Endodermal cell (in vitro differentiated cells): ENCODE results near the gene NINL. TPM values are rescaled to one million over a fixed set of nuclear protein-coding genes. Genes with fewer than 3 reads are reported as not detected.

Experiments used
- DNase-seq: peaks from one replicate; pipeline ENCODE4 v3.0.0-alpha.2; 2017
- H3K27ac ChIP-seq: 2 replicates; pipeline ENCODE4 v1.5.1; 2013; ENCODE audit warnings: mild to moderate bottlenecking, low read depth, low read length, moderate library complexity
- H3K27me3 ChIP-seq: 2 replicates; pipeline ENCODE4 v1.6.1; 2013; ENCODE audit warnings: mild to moderate bottlenecking, low read length, moderate library complexity; ENCODE audit not compliant: insufficient read depth, control insufficient read depth, poor library complexity, severe bottlenecking
- H3K36me3 ChIP-seq: 2 replicates; pipeline ENCODE4 v1.7.0; 2013; ENCODE audit warnings: mild to moderate bottlenecking, low read length, moderate library complexity; ENCODE audit not compliant: control insufficient read depth, insufficient read depth
- H3K4me1 ChIP-seq: one replicate; pipeline ENCODE4 v1.7.0; 2013; ENCODE audit warnings: low read length; ENCODE audit not compliant: control insufficient read depth, insufficient read depth
- H3K4me3 ChIP-seq: 2 replicates; pipeline ENCODE4 v1.5.1; 2013; ENCODE audit warnings: mild to moderate bottlenecking, low read length, moderate library complexity
- H3K9ac ChIP-seq: 2 replicates; pipeline ENCODE4 v1.6.1; 2013; ENCODE audit warnings: mild to moderate bottlenecking, low read length, moderate library complexity; ENCODE audit not compliant: poor library complexity, severe bottlenecking; ENCODE audit errors: extremely low read depth
- H3K9me3 ChIP-seq: 2 replicates; pipeline ENCODE4 v1.6.1; 2013; ENCODE audit warnings: mild to moderate bottlenecking, low read length, moderate library complexity; ENCODE audit not compliant: control insufficient read depth
- H3K27ac Mint-ChIP-seq: 2 replicates; pipeline ENCODE4 v1.8.0; 2020; ENCODE audit warnings: mixed read lengths
- H3K27me3 Mint-ChIP-seq: 2 replicates; pipeline ENCODE4 v1.8.0; 2021; ENCODE audit warnings: mild to moderate bottlenecking, mixed read lengths; ENCODE audit not compliant: insufficient read depth
- H3K36me3 Mint-ChIP-seq: 2 replicates; pipeline ENCODE4 v1.8.0; 2020; ENCODE audit warnings: low read depth, mixed read lengths
- H3K4me1 Mint-ChIP-seq: 2 replicates; pipeline ENCODE4 v1.8.0; 2020; ENCODE audit warnings: mixed read lengths
- H3K4me3 Mint-ChIP-seq: 2 replicates; pipeline ENCODE4 v1.8.0; 2020; ENCODE audit warnings: mild to moderate bottlenecking, moderate library complexity, mixed read lengths
- H3K9me3 Mint-ChIP-seq: 2 replicates; pipeline ENCODE4 v1.8.0; 2020; ENCODE audit warnings: mild to moderate bottlenecking, mixed read lengths
- whole genome bisulfite sequencing, 2 experiments: methylation state at CpG; one replicate each; pipeline versions ENCODE4 v1.1.5 to v1.1.7; 2013; ENCODE audit warnings: missing lambda C conversion rate in 2 of 2, mixed read lengths in 1 of 2; ENCODE audit not compliant: insufficient coverage in 1 of 2, insufficient read length in 1 of 2; 5-methylcytosine and 5-hydroxymethylcytosine counted together
- total RNA-seq, 2 donors: library from RNA; stranded (reverse); fragmentation: NEBNext Ultra II Directional in 1 of 2; extraction: Animal tissue kit (Norgen Biotek cat#: 25700) in 1 of 2; gene quantifications; 2 replicates in 1 of 2; 3 replicates in 1 of 2; pipeline ENCODE4 v1.2.1, GENCODE V29; 2021
- TF ChIP-seq, protein P1 (sequence below): fragments of 200-600 bp; sonication (generic); conservative IDR thresholded peaks from 2 replicates; pipeline ENCODE4 v1.5.0; 2021; ENCODE audit warnings: antibody characterized with exemption, mild to moderate bottlenecking

The NINL gene
- total RNA-seq, 2 donors from 2014 or later: 78.5 to 101 TPM

DNA sequence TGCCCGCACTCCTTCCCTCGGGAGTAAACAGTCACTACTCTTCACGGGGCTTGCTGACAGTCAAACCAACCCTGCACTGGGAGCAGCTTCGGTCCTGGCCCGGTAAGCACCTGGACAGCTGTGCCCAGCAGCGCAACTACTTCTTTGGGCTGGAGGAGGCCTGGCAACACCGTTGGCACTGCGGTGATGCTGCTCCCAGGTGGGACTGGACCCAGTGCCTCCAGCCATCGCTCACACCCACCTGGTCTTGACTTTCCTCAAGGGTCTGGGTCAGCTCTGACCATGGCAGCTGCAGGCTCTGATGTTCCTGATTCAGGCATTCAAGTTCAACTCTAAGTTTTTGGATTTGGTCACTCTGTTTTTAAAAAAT is 124.1 kb downstream of the NINL start:
- WGBS, 2 experiments: 84 to 85% methylated on average over 5 to 9 of the region's 9 CpGs
- Histone ChIP-seq H3K27me3 (no peaks in the 10 kb centered on the region), H3K36me3 (peaks cover 78% of the 10 kb centered on the region), H3K4me1 (no peaks in the 10 kb centered on the region), H3K27ac (no peak overlapping the region), H3K9me3 (no peaks in the 10 kb centered on the region), H3K4me3 (no peak overlapping the region), H3K9ac (no peak overlapping the region)
- Mint-ChIP-seq H3K27me3 (no peaks in the 10 kb centered on the region), H3K4me3 (no peak overlapping the region), H3K27ac (no peak overlapping the region), H3K4me1 (no peaks in the 10 kb centered on the region), H3K9me3 (no peaks in the 10 kb centered on the region), H3K36me3 (peaks cover 75% of the 10 kb centered on the region)
- DNase-seq: no peak
- TF ChIP-seq, protein P1, sequence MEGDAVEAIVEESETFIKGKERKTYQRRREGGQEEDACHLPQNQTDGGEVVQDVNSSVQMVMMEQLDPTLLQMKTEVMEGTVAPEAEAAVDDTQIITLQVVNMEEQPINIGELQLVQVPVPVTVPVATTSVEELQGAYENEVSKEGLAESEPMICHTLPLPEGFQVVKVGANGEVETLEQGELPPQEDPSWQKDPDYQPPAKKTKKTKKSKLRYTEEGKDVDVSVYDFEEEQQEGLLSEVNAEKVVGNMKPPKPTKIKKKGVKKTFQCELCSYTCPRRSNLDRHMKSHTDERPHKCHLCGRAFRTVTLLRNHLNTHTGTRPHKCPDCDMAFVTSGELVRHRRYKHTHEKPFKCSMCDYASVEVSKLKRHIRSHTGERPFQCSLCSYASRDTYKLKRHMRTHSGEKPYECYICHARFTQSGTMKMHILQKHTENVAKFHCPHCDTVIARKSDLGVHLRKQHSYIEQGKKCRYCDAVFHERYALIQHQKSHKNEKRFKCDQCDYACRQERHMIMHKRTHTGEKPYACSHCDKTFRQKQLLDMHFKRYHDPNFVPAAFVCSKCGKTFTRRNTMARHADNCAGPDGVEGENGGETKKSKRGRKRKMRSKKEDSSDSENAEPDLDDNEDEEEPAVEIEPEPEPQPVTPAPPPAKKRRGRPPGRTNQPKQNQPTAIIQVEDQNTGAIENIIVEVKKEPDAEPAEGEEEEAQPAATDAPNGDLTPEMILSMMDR: no peak

DNA sequence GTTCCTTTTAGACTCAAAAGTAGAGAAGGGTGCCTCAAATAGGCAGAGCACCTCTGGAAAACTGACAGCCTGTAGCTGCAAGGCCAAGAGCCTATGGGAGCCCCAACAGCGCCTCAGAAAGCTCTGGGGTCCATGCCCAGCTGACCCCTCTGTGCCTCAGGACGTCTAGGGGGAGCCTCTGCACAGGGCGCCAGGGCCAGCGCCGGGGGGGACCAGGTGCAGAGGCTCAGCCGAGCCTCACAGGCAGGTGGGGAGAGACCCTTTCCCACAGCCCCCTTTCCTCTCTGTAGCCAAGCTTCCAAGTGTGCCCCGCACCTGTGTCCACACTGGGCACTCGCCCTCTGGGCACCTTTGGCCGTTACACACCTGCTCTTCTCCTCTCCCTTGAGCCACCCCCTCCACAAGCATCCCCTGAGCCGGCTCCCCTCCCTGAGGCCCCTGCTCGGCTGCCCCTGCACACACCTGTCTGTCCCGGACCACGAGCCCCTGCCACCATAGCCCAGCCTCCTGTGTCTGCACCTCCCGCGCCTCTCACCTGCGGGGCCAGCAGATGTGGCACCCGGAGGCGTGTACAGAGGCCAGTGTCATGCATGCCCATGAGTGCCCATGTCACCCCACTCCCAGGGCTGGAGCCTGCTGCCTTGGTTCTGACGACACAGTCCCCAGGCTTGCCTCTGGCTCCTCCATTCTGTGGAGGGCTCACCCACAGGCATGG is 124.6 kb downstream of the NINL start:
- H3K4me1 Mint-ChIP-seq: no peaks in the 10 kb centered on the region

DNA sequence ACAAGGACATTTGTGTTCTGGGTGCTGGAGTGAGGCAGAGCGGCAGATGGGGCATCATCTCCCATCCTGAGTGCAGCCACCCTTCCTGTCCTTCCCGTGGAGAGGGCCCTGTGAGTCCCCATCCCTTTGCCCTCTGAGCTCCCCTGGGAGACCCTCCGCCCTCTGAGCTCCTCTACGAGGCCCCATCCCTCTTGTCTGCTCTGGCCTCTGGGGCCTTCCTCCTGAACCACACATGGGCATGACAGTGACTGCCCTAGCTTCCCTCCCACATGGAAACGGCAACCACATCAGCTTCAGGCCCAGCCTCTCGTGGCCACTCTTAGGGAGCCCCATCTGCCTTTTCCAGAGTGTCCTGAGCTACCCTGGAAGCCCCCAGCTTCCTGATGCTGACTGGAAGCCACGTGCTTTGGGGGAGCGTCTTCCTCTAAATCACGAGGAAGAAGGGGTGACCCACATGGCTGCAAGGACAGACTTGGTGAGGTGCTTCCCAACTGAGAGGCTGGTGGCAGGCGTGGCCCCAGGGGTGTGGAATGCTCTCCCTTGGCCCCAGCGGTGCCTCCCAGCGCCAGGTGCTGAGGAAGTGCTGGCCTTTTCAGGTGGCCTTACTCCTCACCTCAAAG is 125.3 kb downstream of the NINL start:
- Histone ChIP-seq H3K36me3 (peaks cover 77% of the 10 kb centered on the region), H3K27me3 (no peaks in the 10 kb centered on the region), H3K9ac (no peak overlapping the region), H3K4me3 (no peak overlapping the region), H3K4me1 (no peaks in the 10 kb centered on the region), H3K9me3 (no peaks in the 10 kb centered on the region), H3K27ac (no peak overlapping the region)
- no peaks in the 10 kb centered on the region for H3K9me3 Mint-ChIP-seq
- no peak for DNase-seq
- no peaks in the 10 kb centered on the region for H3K4me1 Mint-ChIP-seq
- H3K4me3 Mint-ChIP-seq: no peak overlapping the region
- TF ChIP-seq, protein P1: no peak
- 86 to 94% methylated on average over 10 to 12 of the region's 12 CpGs for WGBS, 2 experiments
- H3K36me3 Mint-ChIP-seq: peaks cover 72% of the 10 kb centered on the region
- no peaks in the 10 kb centered on the region for H3K27me3 Mint-ChIP-seq
- H3K27ac Mint-ChIP-seq: no peak overlapping the region

More for the DNA sequence above, 124.6 kb downstream of the NINL start:
- Histone ChIP-seq H3K27ac (no peak overlapping the region), H3K4me1 (no peaks in the 10 kb centered on the region), H3K36me3 (peaks cover 77% of the 10 kb centered on the region), H3K27me3 (no peaks in the 10 kb centered on the region), H3K9ac (no peak overlapping the region), H3K9me3 (no peaks in the 10 kb centered on the region), H3K4me3 (no peak overlapping the region)
- Mint-ChIP-seq H3K36me3 (peaks cover 72% of the 10 kb centered on the region), H3K27me3 (no peaks in the 10 kb centered on the region), H3K4me3 (no peak overlapping the region), H3K27ac (no peak overlapping the region), H3K9me3 (no peaks in the 10 kb centered on the region)
- WGBS, 2 experiments: 83 to 90% methylated on average over 6 to 19 of the region's 19 CpGs
- TF ChIP-seq, protein P1: no peak
- DNase-seq: no peak
